ENCODE data around the gene PTPN14. TPM values are rescaled to one million over a fixed set of nuclear protein-coding genes. Genes with fewer than 3 reads are reported as not detected.

The PTPN14 gene
- total and polyA plus RNA-seq, 2 of the 8 experiments (the other 6 are each of a cell fraction or from before 2014, with no cell fraction given), result 14.4 to 93.6 TPM

DNA sequence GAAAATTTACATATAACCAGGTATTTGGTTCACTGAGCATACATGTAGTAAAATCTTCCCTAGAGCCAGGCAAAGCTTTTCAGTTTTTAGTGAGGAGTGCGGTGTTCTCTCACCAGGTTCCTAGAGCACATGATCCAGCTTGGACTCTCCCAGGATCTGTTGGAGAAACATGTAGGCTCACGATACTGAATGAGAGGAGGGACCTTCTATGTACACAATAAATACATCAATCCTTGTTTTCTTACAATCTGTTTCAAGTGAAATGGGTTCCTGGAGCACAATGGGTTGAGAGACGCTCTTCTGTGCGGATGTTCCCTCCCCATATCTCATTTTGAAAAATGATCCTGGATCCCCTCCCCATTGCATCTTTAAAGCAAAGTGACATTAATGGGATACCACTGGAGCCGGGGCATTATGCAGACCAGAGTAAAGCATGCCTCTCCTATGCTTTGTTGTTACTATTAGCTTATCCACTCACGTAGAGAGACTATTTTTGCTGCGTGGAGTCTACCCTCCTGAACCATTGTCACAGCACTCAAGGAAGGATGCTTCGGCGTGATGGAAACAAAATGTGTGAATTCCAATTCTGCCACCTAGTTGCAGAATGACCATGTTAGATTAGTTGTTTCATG lies 251.1 kb downstream of the PTPN14 start:
- Histone ChIP-seq H4K91ac (replicated peaks; ENCODE audit: insufficient read length, low read length) (no peak overlapping the region), H3K4me1 (replicated peaks in 1 of 4; ENCODE audit: control insufficient read depth in 3 of 4, insufficient read depth in 4 of 4, low read length in 3 of 4) (peaks cover 0 to 4% (median 2%) of the 10 kb centered on the region in 4 experiments; a peak in 3 of 7 replicates), H2AFZ (ENCODE audit: low read length) (no peak overlapping the region), H3K23ac (ENCODE audit: insufficient read length) (no peak overlapping the region), H3K4me3 (ENCODE audit: extremely low read depth in 1 of 4, insufficient read depth in 2 of 4, low read depth in 3 of 4, low read length in 4 of 4) (no peak overlapping the region), H3K23me2 (ENCODE audit: low read depth, low read length) (no peaks in the 10 kb centered on the region), H3K56ac (replicated peaks; ENCODE audit: insufficient read length, low read depth, low read length) (no peak overlapping the region), H2BK15ac (ENCODE audit: low read length) (no peak overlapping the region), H2BK12ac (ENCODE audit: low read depth, low read length) (no peak overlapping the region), H3K9me3 (ENCODE audit: insufficient read depth in 2 of 2, low read depth in 1 of 2, low read length in 1 of 2) (no peaks in the 10 kb centered on the region), H2BK20ac (ENCODE audit: low read length) (no peak overlapping the region), H2BK5ac (ENCODE audit: low read depth, low read length) (no peak overlapping the region), H2BK120ac (replicated peaks; ENCODE audit: low read depth, low read length) (no peak overlapping the region), H4K8ac (ENCODE audit: extremely low read depth, insufficient read depth, low read length) (no peak overlapping the region), H3K9ac (replicated peaks in 1 of 4; ENCODE audit: extremely low read depth in 1 of 4, low read depth in 3 of 4, low read length in 3 of 4) (no peak overlapping the region), H4K20me1 (replicated peaks in 1 of 2; ENCODE audit: control insufficient read depth in 1 of 2, insufficient read depth in 2 of 2, low read length in 2 of 2) (no peaks in the 10 kb centered on the region), H3K4ac (replicated peaks; ENCODE audit: insufficient read length, low read depth, low read length) (no peak overlapping the region), H3K27me3 (replicated peaks in 1 of 4; ENCODE audit: control insufficient read depth in 3 of 4, extremely low read depth in 1 of 4, insufficient read depth in 3 of 4, low read length in 3 of 4) (peaks cover 0 to 8% (median 7%) of the 10 kb centered on the region in 4 experiments; a peak in 6 of 7 replicates), H3K4me2 (ENCODE audit: insufficient read depth in 1 of 2, low read depth in 2 of 2, low read length in 2 of 2) (no peak overlapping the region), H3K14ac (ENCODE audit: insufficient read length) (no peak overlapping the region), H3K79me1 (ENCODE audit: low read depth, low read length) (no peaks in the 10 kb centered on the region), H3K18ac (ENCODE audit: extremely low read depth, low read length) (no peak overlapping the region), H4K5ac (ENCODE audit: insufficient read length, low read depth, low read length) (no peak overlapping the region), H3K79me2 (ENCODE audit: control insufficient read depth in 1 of 2, insufficient read depth in 2 of 2, low read length in 2 of 2) (no peaks in the 10 kb centered on the region), H3K27ac (ENCODE audit: low read depth, low read length) (no peak overlapping the region), H2AK5ac (ENCODE audit: low read depth, low read length) (no peak overlapping the region), H3K36me3 (ENCODE audit: control insufficient read depth in 2 of 4, insufficient read depth in 4 of 4, low read length in 3 of 4) (no peaks in the 10 kb centered on the region)
- no peak for FAIRE-seq
- ChIA-PET CTCF (ENCODE audit: partially characterized antibody) (interaction anchor here (0.6 to 10.7 kb wide), 5 partner anchors 12 to 40 kb away, joined by 3 to 108 read pairs (median 5); no protein-coding TSS in a partner anchor), POLR2A (ENCODE audit: partially characterized antibody) (interaction anchor here (1.5 kb wide), 1 partner anchor 17 kb away, joined by 5 read pairs; no protein-coding TSS in a partner anchor)
- TF ChIP-seq TAF1 (IDR thresholded peaks at IDR 0.05; ENCODE audit: low read depth, low read length) (no peak), BACH1 (IDR thresholded peaks at IDR 0.05; ENCODE audit: low read length) (no peak), CBX5 (IDR thresholded peaks at IDR 0.05; ENCODE audit: low read depth, low read length) (no peak)
- TF ChIP-seq, protein P1, sequence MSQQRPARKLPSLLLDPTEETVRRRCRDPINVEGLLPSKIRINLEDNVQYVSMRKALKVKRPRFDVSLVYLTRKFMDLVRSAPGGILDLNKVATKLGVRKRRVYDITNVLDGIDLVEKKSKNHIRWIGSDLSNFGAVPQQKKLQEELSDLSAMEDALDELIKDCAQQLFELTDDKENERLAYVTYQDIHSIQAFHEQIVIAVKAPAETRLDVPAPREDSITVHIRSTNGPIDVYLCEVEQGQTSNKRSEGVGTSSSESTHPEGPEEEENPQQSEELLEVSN (IDR thresholded peaks at IDR 0.05), result no peak
- no peak for DNase-seq (ENCODE audit: low read depth in 1 of 2, low spot score in 2 of 2)
- 91% methylated on average over 9 of the region's 9 CpGs; no CpG with 5 or more reads in 1 of the 2 experiments for WGBS, 2 experiments (ENCODE audit: extremely low coverage in 1 of 2, insufficient coverage in 1 of 2, insufficient read length in 1 of 2, insufficient replicate concordance in 2 of 2, low coverage in 1 of 2, low lambda C conversion rate in 2 of 2, missing lambda C conversion rate in 1 of 2)
